NT2/D1 (cell line): ENCODE data around the gene SHISAL2B.

Source experiments
- SUZ12 ChIP-seq: IDR thresholded peaks from 2 replicates; pipeline ENCODE4 v1.6.1; 2011; ENCODE audit not compliant: insufficient read length, insufficient read depth; ENCODE audit errors: extremely low read depth
- YY1 ChIP-seq: IDR thresholded peaks from 2 replicates; pipeline ENCODE4 v1.6.1; 2011; ENCODE audit not compliant: insufficient read length, insufficient read depth
- ZNF274 ChIP-seq: IDR thresholded peaks from 2 replicates; pipeline ENCODE4 v1.6.1; 2011; ENCODE audit warnings: mild to moderate bottlenecking, low read depth, low read length

DNA sequence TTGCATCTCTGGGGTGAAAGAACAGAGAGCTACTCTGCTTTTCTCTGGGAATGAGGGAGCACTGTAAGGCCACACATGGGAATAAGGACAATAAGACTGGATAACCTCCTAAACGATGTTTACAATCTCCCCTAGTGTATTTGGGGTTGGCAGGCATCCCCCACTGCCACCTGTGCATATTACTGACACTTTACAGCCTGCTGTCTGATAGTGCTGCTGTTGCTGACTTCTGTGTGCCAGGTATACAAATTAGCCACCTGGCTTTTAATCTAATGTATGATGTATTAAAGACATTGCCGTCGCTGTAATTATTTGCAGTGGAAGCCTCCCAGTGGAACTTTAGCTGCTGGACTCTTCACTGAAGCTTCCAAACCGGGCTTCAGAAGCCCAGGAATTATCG lies 4.4 kb upstream of the SHISAL2B start:
- TF ChIP-seq ZNF274 = no peak
- no peak for TF ChIP-seq YY1
- TF ChIP-seq SUZ12 = no peak
